ENCODE results near the gene C1orf105. TPM values are rescaled to one million over a fixed set of nuclear protein-coding genes. Genes with fewer than 3 reads are reported as not detected.

C1orf105 gene
- total and polyA plus RNA-seq, 2 of the 8 experiments (the other 6 are each of a cell fraction or from before 2014, with no cell fraction given): not detected

GRCh38 chr1:172378109-172378760 lies 42.2 kb upstream of the C1orf105 start:
- no peak overlapping the region for H4K91ac ChIP-seq (replicated peaks; ENCODE audit: insufficient read length, low read length)
- no peak overlapping the region for H4K8ac ChIP-seq (ENCODE audit: extremely low read depth, insufficient read depth, low read length)
- peaks cover 0 to 1% (median 0%) of the 10 kb centered on the region in 4 experiments; a peak in 1 of 7 replicates for H3K27me3 ChIP-seq (replicated peaks in 1 of 4; ENCODE audit: control insufficient read depth in 3 of 4, extremely low read depth in 1 of 4, insufficient read depth in 3 of 4, low read length in 3 of 4)
- H2AK5ac ChIP-seq (ENCODE audit: low read depth, low read length): no peak overlapping the region
- ChIA-PET CTCF (ENCODE audit: partially characterized antibody) (interaction anchor here (0.7 to 1.8 kb wide), 3 partner anchors 12 to 41 kb away, joined by 3 to 4 read pairs (median 4); no protein-coding TSS in a partner anchor), POLR2A (ENCODE audit: partially characterized antibody) (no interaction called here)
- H3K36me3 ChIP-seq (ENCODE audit: control insufficient read depth in 2 of 4, insufficient read depth in 4 of 4, low read length in 3 of 4): no peaks in the 10 kb centered on the region
- H3K18ac ChIP-seq (ENCODE audit: extremely low read depth, low read length): no peak overlapping the region
- H2BK12ac ChIP-seq (ENCODE audit: low read depth, low read length): no peak overlapping the region
- no peaks in the 10 kb centered on the region for H3K79me1 ChIP-seq (ENCODE audit: low read depth, low read length)
- H2BK5ac ChIP-seq (ENCODE audit: low read depth, low read length): no peak overlapping the region
- no peak overlapping the region for H3K4me2 ChIP-seq (ENCODE audit: insufficient read depth in 1 of 2, low read depth in 2 of 2, low read length in 2 of 2)
- H3K4ac ChIP-seq (replicated peaks; ENCODE audit: insufficient read length, low read depth, low read length): no peak overlapping the region
- H3K4me1 ChIP-seq (replicated peaks in 1 of 4; ENCODE audit: control insufficient read depth in 3 of 4, insufficient read depth in 4 of 4, low read length in 3 of 4): peaks cover 0 to 3% (median 0%) of the 10 kb centered on the region in 4 experiments; a peak in 3 of 7 replicates
- H3K23ac ChIP-seq (ENCODE audit: insufficient read length): no peak overlapping the region
- H3K9ac ChIP-seq (replicated peaks in 1 of 4; ENCODE audit: extremely low read depth in 1 of 4, low read depth in 3 of 4, low read length in 3 of 4): no peak overlapping the region
- no peaks in the 10 kb centered on the region for H4K20me1 ChIP-seq (replicated peaks in 1 of 2; ENCODE audit: control insufficient read depth in 1 of 2, insufficient read depth in 2 of 2, low read length in 2 of 2)
- no peak overlapping the region for H2AFZ ChIP-seq (ENCODE audit: low read length)
- no peak overlapping the region for H2BK15ac ChIP-seq (ENCODE audit: low read length)
- no peaks in the 10 kb centered on the region for H3K79me2 ChIP-seq (ENCODE audit: control insufficient read depth in 1 of 2, insufficient read depth in 2 of 2, low read length in 2 of 2)
- TF ChIP-seq JUND (IDR thresholded peaks at IDR 0.05; ENCODE audit: low read length): no peak
- no peak for TF ChIP-seq SIX5 (IDR thresholded peaks at IDR 0.05; ENCODE audit: low read depth, low read length)
- no peak for TF ChIP-seq EZH2 (IDR thresholded peaks at IDR 0.05; ENCODE audit: low read depth, low read length, severe bottlenecking)
- TF ChIP-seq RXRA (IDR thresholded peaks at IDR 0.05; ENCODE audit: insufficient read depth, low read depth, low read length): no peak
- no peak for TF ChIP-seq GABPA (IDR thresholded peaks at IDR 0.05; ENCODE audit: borderline replicate concordance, insufficient read depth, low read length)
- TF ChIP-seq ZNF274 (IDR thresholded peaks at IDR 0.05; ENCODE audit: borderline replicate concordance, extremely low read depth, low read length): no peak
- TF ChIP-seq PHF8 (conservative IDR thresholded peaks at IDR 0.05; ENCODE audit: low read depth, low read length): no peak
- no peak for TF ChIP-seq TEAD4 (IDR thresholded peaks at IDR 0.05; ENCODE audit: low read depth, low read length)
- no peak for TF ChIP-seq CTCF (IDR thresholded peaks at IDR 0.05; ENCODE audit: control extremely low read depth in 1 of 3, insufficient read depth in 1 of 3, low read depth in 1 of 3, low read length in 3 of 3)
- H3K56ac ChIP-seq (replicated peaks; ENCODE audit: insufficient read length, low read depth, low read length): no peak overlapping the region
- no peak overlapping the region for H4K5ac ChIP-seq (ENCODE audit: insufficient read length, low read depth, low read length)
- H3K4me3 ChIP-seq (ENCODE audit: extremely low read depth in 1 of 4, insufficient read depth in 2 of 4, low read depth in 3 of 4, low read length in 4 of 4): no peak overlapping the region
- H2BK20ac ChIP-seq (ENCODE audit: low read length): no peak overlapping the region
- FAIRE-seq (no peak), DNase-seq (ENCODE audit: low read depth in 1 of 2, low spot score in 2 of 2) (no peak)
- no peak overlapping the region for H3K14ac ChIP-seq (ENCODE audit: insufficient read length)
- H3K23me2 ChIP-seq (ENCODE audit: low read depth, low read length): no peaks in the 10 kb centered on the region
- H3K27ac ChIP-seq (ENCODE audit: low read depth, low read length): no peak overlapping the region
- H3K9me3 ChIP-seq (ENCODE audit: insufficient read depth in 2 of 2, low read depth in 1 of 2, low read length in 1 of 2): no peaks in the 10 kb centered on the region
- H2BK120ac ChIP-seq (replicated peaks; ENCODE audit: low read depth, low read length): no peak overlapping the region
- 84% methylated on average over 1 of the region's 1 CpG; no CpG with 5 or more reads in 1 of the 2 experiments for WGBS, 2 experiments (ENCODE audit: extremely low coverage in 1 of 2, insufficient coverage in 1 of 2, insufficient read length in 1 of 2, insufficient replicate concordance in 2 of 2, low coverage in 1 of 2, low lambda C conversion rate in 2 of 2, missing lambda C conversion rate in 1 of 2)
